MM.1S (cell line): ENCODE data around the gene HOXD8.

Source experiments
- EZH2 ChIP-seq: fragments of 300-600 bp; sonication (generic); optimal IDR thresholded peaks from 2 replicates; pipeline ENCODE3; 2017; ENCODE audit warnings: low read depth, mild to moderate bottlenecking, antibody characterized with exemption, low read length, mixed read lengths
- TF ChIP-seq, protein P1 (sequence below): fragments of 300-600 bp; sonication (generic); IDR thresholded peaks from 2 replicates; pipeline ENCODE4 v1.5.1; 2016; ENCODE audit warnings: antibody characterized with exemption, low read length, mixed read lengths

DNA sequence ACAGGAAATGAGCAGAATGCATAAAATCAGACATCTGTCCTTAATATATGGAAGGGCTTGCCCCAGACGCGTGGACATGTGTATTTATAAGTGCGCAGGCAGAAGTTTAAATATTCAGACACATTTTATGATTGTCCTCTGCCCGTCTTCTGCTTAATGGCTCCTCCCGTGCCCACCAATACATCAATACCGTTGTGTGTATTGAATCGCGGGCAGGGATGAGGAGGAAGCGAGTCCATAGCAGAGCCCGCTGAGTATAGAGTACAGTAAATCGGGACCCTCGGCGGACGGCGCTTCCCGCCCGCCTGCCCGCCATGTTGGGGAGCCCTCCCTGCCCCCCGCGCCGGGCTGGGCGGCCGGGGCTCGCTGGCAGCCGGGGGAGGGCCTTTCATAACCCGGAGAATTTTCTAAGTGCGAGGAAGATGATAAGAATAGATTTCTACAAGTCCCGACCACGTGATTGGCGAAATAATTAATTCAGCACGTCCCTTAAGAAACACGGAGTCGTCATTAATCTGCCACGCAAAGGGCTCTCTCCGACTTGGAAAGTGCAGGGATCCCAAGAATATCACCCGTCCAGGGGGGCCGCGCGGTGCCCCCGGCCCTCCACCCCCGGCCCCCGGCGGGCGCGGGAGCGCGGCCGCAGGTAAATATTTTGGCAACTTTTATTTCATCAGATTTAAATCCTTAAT, 27.4 kb downstream of the HOXD8 start, which contains the start of gene HOXD3:
- TF ChIP-seq, protein P1, sequence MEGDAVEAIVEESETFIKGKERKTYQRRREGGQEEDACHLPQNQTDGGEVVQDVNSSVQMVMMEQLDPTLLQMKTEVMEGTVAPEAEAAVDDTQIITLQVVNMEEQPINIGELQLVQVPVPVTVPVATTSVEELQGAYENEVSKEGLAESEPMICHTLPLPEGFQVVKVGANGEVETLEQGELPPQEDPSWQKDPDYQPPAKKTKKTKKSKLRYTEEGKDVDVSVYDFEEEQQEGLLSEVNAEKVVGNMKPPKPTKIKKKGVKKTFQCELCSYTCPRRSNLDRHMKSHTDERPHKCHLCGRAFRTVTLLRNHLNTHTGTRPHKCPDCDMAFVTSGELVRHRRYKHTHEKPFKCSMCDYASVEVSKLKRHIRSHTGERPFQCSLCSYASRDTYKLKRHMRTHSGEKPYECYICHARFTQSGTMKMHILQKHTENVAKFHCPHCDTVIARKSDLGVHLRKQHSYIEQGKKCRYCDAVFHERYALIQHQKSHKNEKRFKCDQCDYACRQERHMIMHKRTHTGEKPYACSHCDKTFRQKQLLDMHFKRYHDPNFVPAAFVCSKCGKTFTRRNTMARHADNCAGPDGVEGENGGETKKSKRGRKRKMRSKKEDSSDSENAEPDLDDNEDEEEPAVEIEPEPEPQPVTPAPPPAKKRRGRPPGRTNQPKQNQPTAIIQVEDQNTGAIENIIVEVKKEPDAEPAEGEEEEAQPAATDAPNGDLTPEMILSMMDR = no peak
- no peak for TF ChIP-seq EZH2
